NCI-H446 (cell line): ENCODE measurements around the gene PTTG1IP.
A peak's percentile ranks its signal among the peaks of the same experiment; 100 is the strongest.

Experiments
- DNase-seq, 2 experiments: peaks; one replicate each; lab custom pipeline; 2025; lab: John Stamatoyannopoulos, UW

PTTG1IP gene

GRCh38 chr21:44896561-44897286 lies 23.2 kb upstream of the PTTG1IP start:
- DNase-seq: no peak

GRCh38 chr21:44895859-44896258 lies 22.4 kb upstream of the PTTG1IP start:
- DNase-seq: no peak

GRCh38 chr21:44894687-44895302 lies 21.3 kb upstream of the PTTG1IP start:
- no peak for DNase-seq

- DNase-seq: no peak
These were observed 20.6 kb upstream of the PTTG1IP start for GRCh38 chr21:44893948-44894656.

DNA sequence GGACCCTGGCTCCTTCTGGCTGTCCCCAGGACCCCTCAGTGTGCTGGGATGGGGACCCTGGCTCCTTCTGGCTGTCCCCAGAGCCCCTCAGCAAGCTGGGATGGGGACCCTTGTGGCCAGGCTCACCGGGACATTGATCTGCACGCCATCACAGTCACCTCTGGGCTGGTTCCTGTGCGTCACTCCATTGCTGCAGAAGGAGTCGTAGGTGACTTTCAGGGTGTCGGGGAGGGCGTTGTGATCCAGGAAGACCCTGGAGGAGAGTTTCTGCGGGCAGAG lies 19.7 kb upstream of the PTTG1IP start:
- no peak for DNase-seq

DNA sequence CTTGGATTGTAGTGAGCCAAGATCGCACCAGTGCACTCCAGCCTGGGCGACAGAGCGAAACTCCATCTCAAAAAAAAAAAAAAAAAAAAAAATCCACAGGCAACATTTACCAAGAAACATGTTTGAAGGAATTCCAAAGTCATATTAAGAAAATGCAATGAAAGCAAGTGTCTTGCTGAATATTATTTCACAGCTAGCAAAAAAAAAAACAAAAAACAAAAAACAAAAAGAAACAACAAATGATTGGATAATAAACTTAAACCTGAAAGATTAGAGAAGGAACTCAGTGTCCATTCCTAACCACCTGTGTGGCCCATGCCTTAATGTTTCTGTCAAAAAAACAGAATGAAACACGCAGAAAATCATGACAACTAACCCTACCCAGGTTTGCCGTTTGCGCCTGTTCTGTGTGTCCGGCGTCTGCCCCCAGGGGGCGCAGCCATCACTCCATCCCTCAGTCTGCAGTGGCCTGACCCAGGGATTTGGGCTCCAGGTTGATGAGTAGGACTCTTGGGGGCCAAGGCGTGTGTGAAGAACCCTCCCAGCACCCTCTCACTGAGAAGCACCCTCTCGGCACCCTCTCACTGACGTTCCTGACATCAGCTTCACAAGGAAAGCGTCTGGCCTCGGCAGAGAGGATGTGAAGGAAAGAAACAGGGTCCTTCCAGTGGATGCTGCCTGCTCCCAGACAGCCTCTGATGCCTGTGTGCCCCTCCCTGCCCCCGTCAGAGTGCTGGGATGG lies 19.2 kb upstream of the PTTG1IP start:
- DNase-seq: peak in 1 of 2 experiments; percentile 24

- DNase-seq: no peak
These were observed 18.6 kb upstream of the PTTG1IP start for GRCh38 chr21:44892095-44892494.

GRCh38 chr21:44891631-44892031 lies 18.1 kb upstream of the PTTG1IP start:
- no peak for DNase-seq

DNA sequence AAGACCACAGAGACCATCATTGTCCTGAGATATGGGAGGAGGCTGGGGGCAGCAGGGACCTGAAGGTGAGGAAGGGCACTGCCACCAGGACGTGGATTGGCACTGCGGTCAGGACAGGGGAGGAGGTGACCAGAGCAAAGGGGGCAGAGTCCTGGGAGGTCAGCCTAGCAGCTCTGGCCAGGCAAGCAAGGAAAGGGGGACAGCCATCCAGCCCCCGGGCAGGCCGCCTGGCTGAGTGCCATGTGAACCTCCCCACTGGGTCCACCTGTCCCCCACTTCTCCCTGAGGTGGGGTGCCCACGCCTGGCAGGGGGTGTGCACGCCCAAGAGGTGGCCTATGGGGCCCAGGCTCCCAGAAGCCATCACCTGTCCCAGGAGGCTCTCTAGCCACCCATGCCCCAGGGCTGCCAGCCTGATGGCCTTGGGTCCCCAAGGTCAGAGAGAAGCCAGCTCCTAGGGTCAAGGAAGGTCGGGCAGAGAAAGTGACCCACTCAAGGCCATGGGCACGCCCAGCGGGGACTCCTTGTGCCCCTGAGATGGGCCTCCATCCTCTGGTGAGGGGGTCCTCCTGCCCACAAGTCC lies 17.6 kb upstream of the PTTG1IP start:
- DNase-seq: no peak

DNA sequence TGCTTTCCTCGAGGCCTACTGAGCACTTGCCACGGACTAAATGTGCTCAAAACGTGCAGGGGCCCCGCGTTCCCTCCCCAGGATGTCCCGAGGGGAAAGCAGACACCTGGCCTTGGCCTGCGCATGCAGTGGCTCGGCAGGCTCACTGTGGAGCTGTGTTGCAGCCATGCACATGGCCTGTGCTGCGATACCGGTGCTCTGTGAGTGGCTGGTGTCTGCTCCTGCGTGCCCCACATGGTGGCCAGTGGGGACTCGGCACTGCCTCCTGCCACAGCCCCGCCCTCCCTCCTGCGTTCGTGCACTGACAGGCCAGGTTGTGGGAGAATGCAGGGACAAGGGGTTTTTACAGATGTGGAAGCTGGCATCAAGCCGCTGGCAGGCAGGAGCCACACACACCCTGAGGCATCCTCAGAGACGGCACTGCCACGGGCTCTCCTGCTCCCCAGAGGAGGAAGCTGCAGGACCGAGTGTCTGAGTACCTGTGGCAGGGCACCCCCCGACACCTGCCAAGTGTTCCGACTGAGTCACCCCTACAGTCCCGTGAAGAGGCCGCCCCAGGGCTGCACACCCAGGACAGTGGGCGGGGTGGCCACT lies 16.9 kb upstream of the PTTG1IP start:
- DNase-seq: no peak

- no peak for DNase-seq
These were observed 16.3 kb upstream of the PTTG1IP start for GRCh38 chr21:44889625-44890337.

DNA sequence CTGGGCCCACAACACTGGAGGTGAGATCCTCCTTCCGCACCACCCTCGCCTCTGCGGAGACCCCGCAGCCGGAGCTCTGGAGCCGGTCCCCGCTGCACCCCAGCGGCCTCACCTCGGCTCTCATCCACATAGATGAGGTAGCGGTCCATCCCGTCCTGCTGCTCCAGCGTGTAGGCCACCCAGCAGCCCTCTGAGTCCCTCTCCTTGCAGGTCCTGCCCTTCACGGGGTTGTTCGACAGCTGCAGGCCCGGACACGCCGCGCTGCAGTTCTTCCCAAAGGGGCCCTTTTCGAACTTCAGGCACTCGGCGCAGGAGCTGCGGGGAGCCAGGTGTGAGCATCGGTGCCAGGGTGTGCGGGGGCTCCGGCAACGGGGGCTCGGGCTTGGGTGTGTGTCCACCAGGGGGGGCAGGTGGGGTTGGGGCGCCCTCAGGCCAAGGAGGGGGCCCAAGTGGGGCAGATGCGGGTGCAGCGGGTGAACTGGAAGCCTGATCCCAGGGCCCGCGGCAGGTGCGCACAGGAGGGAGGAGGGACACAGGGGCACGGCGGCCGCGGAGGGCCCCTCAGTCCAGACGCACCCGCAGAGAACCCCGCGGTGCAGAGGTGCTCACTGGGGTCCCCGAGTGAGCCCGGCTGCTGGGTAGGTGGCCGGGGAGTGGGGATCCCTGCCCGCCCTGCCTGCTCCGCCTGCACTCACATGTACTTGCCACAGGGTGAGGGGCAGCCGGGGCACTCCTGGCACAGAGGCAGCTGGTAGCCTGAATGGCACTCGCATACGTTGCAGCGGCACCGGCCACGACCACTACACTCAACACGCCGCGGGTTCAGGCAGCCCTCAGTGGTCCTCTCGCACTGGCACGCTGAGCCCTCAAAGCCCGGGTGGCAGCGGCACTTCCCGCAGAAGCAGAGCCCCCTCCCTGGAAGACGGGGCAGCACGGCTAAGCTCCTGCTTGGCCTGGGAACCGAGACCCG lies 15.4 kb upstream of the PTTG1IP start:
- DNase-seq: no peak

- DNase-seq: no peak
These were observed 14.5 kb upstream of the PTTG1IP start for GRCh38 chr21:44887807-44888580.

GRCh38 chr21:44887126-44887806 lies 13.8 kb upstream of the PTTG1IP start:
- DNase-seq: no peak

DNA sequence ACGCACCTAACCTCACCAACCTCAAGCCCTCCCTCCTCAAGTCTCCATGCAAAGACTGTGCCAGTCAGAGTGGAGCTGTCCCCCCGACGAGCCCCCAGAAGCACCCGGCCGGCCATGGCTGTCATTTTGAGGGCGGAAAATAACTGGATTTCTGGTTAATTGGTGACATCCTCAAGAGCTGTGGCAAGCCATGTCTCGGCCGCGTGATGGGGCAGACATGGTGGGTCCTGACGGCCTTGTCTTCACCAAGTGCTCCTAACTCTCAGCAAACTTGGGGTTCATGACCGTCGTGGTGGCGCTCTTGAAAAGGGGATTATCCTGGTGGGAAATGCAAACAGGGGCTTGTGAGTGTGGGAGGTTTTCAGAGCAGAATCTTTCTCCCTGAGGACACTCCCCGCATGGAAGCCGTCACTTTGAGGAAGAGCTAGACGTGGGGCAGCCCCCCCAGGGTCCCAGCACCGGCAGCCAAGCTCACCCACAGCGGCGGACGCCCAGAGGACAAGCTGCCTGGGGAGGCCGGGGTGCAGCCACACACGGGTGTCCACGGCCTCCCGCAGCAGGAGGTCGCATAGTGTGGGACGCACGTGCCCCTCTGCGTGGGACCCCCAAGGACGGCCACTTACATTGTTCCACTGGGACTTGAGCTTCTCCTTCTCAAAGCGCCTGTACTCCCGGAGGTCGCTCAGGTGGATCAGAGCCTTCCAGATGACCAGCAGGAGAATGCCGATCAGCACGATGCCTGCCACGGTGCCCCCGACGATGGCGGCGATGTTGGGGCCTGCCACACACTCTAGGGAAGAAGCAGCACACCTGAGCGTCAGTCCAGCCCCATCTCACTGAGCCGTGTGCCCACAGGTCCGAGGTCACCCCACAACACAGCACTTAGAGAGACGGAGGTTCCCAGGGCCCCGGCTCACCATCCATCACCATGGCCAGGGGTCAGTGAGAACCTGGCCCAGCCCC lies 12.9 kb upstream of the PTTG1IP start:
- no peak for DNase-seq

DNA sequence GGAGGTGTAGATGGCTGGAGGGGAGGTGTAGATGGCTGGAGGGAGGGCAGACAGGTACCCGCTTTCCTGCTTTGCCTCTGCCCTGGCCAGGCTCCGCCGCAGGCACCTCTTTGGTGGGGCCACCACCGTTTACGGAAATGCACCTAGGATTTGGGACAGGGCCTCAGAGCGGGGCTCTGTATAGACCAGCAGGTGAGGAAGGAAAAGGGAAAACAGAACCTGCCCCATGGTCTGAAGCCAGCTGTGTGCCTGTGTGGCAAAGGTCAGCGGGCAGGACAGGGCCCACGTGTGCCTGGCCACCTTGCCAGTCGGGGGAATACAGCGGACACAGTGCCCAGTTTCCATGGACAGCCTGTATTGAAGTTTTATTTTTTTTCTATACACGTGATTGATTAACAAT lies 12.1 kb upstream of the PTTG1IP start:
- DNase-seq: no peak

- DNase-seq: no peak
These were observed 10.6 kb upstream of the PTTG1IP start for GRCh38 chr21:44884097-44884496.

GRCh38 chr21:44883250-44883649 lies 9.8 kb upstream of the PTTG1IP start:
- DNase-seq: no peak
